ENCODE data around the gene TRAPPC11.

TRAPPC11 gene

GRCh38 chr4:183757060-183757459, 98.0 kb downstream of the TRAPPC11 start:
- DNase-seq (ENCODE audit: low read depth in 3 of 3, low spot score in 1 of 3), result no peak

- DNase-seq (ENCODE audit: low read depth in 3 of 3, low spot score in 1 of 3), result no peak
Observed at GRCh38 chr4:183758061-183758757, 99.1 kb downstream of the TRAPPC11 start.

GRCh38 chr4:183758758-183759447, 99.8 kb downstream of the TRAPPC11 start:
- no peak for DNase-seq (ENCODE audit: low read depth in 3 of 3, low spot score in 1 of 3)

DNA sequence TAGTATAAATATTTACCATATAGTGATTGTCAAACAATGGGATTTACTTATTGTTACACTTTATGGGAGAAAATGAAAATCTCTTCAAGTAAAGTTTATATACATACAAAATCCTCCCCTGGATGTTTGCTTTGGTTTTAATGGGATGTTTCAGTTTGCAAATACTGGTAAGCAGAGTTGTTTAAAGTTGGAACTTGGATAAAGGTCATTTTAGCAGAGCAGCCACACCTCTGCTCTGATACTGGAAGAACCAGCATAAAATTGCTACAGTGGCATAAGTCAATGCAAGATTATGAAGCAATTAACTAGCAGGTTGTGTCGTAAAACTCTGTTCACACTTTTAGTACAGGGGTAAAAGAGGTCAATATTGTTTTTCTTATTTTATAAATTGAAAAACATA, 101.2 kb downstream of the TRAPPC11 start:
- no peak for DNase-seq (ENCODE audit: low read depth in 3 of 3, low spot score in 1 of 3)

Data from stimulated activated CD4-positive, alpha-beta T cell treated with anti-CD3 and anti-CD28 coated beads, TNF-alpha, amount 100 ng/mL, for 1 hour (primary cell).